Left renal pelvis (tissue), 4 donors: Measurements from ENCODE around the gene SRSF1. TPM values are rescaled to one million over a fixed set of nuclear protein-coding genes. Genes with fewer than 3 reads are reported as not detected.
"Not testable (repeated sequence)": the region's sequence is repeated elsewhere in the genome, so short reads cannot be mapped to it uniquely, and the experiment has no call there.

Experiments used
- DNase-seq, 4 donors: peaks; one replicate each; pipeline ENCODE4 v3.0.0-alpha.2; 2013; ENCODE audit warnings: low read depth in 4 of 4, low spot score in 3 of 4
- polyA plus RNA-seq, 4 donors: library from polyadenylated mRNA; unstranded; fragments of 120-200 nt; gene quantifications; one replicate each; pipeline ENCODE4 v1.2.1, GENCODE V29; 2013; ENCODE audit not compliant: insufficient read length in 4 of 4

Gene SRSF1
- polyA plus RNA-seq, 4 donors = 252 to 383 (median 352) TPM

GRCh38 chr17:57970710-57971109, 36.3 kb downstream of the SRSF1 start:
- DNase-seq = no peak

GRCh38 chr17:57968456-57968855, 38.6 kb downstream of the SRSF1 start:
- DNase-seq = no peak

- no peak for DNase-seq
These were observed 40.2 kb downstream of the SRSF1 start for GRCh38 chr17:57966875-57967274.

GRCh38 chr17:57966246-57966645, 40.8 kb downstream of the SRSF1 start:
- DNase-seq = no peak

- DNase-seq = no peak
These were observed 41.4 kb downstream of the SRSF1 start for GRCh38 chr17:57965521-57966160.

- no peak for DNase-seq
These were observed 43.9 kb downstream of the SRSF1 start for GRCh38 chr17:57963149-57963511.

- DNase-seq = no peak
These were observed 44.5 kb downstream of the SRSF1 start for GRCh38 chr17:57962279-57963148.

- no peak for DNase-seq
These were observed 47.1 kb downstream of the SRSF1 start for GRCh38 chr17:57959929-57960328.

- not testable (repeated sequence) for DNase-seq
These were observed 48.7 kb downstream of the SRSF1 start for GRCh38 chr17:57958391-57958790.

GRCh38 chr17:57957886-57958285, 49.2 kb downstream of the SRSF1 start:
- DNase-seq = no peak

- DNase-seq = no peak
These were observed 49.8 kb downstream of the SRSF1 start for GRCh38 chr17:57957120-57957850.

- no peak for DNase-seq
These were observed 50.5 kb downstream of the SRSF1 start for GRCh38 chr17:57956291-57957119.

- DNase-seq = no peak
These were observed 51.7 kb downstream of the SRSF1 start, which contains the start of gene CUEDC1 for GRCh38 chr17:57955183-57955931. Gene CUEDC1, minus strand, starts transcription at chr17:57955412. Its CDS starts 69,848 bp downstream, at chr17:57885564.

GRCh38 chr17:57954397-57955182, 52.5 kb downstream of the SRSF1 start:
- no peak for DNase-seq

GRCh38 chr17:57953705-57954396, 53.2 kb downstream of the SRSF1 start:
- no peak for DNase-seq
